ENCODE results near the gene FBN2. TPM values are rescaled to one million over a fixed set of nuclear protein-coding genes. Genes with fewer than 3 reads are reported as not detected.
"Not testable (repeated sequence)": the region's sequence is repeated elsewhere in the genome, so short reads cannot be mapped to it uniquely, and the experiment has no call there.

FBN2 gene
- total and polyA plus RNA-seq, 2 experiments from 2014 or later = 725 to 2,094 TPM

GRCh38 chr5:128522336-128522735 lies 15.7 kb downstream of the FBN2 start:
- no peak for DNase-seq (ENCODE audit: low read depth in 1 of 2, low spot score in 1 of 2)
- TF ChIP-seq CTCF (IDR thresholded peaks at IDR 0.05; ENCODE audit: low read depth, low read length) = no peak
- Histone ChIP-seq H3K27ac (peak overlapping the region; percentile 50), H3K9me3 (ENCODE audit: low read depth) (no peaks in the 10 kb centered on the region), H3K27me3 (no peaks in the 10 kb centered on the region), H3K4me1 (ENCODE audit: low read depth) (peaks cover 80% of the 10 kb centered on the region), H3K4me3 (no peak overlapping the region), H3K36me3 (peaks cover 99% of the 10 kb centered on the region)

- no peak overlapping the region for H3K4me3 ChIP-seq
- no peak for TF ChIP-seq CTCF (IDR thresholded peaks at IDR 0.05; ENCODE audit: low read depth, low read length)
- no peaks in the 10 kb centered on the region for H3K9me3 ChIP-seq (ENCODE audit: low read depth)
- H3K27ac ChIP-seq = peak overlapping the region; percentile 89
- peaks cover 99% of the 10 kb centered on the region for H3K36me3 ChIP-seq
- peaks cover 81% of the 10 kb centered on the region for H3K4me1 ChIP-seq (ENCODE audit: low read depth)
- H3K27me3 ChIP-seq = no peaks in the 10 kb centered on the region
- no peak for DNase-seq (ENCODE audit: low read depth in 1 of 2, low spot score in 1 of 2)
These were observed 18.2 kb downstream of the FBN2 start for GRCh38 chr5:128519827-128520226.

- no peak for TF ChIP-seq CTCF (IDR thresholded peaks at IDR 0.05; ENCODE audit: low read depth, low read length)
- Histone ChIP-seq H3K27me3 (no peaks in the 10 kb centered on the region), H3K4me1 (ENCODE audit: low read depth) (peaks cover 79% of the 10 kb centered on the region)
These were observed 21.1 kb downstream of the FBN2 start for GRCh38 chr5:128516978-128517377.

GRCh38 chr5:128513806-128514205 lies 24.2 kb downstream of the FBN2 start:
- Histone ChIP-seq H3K4me1 (ENCODE audit: low read depth) (peaks cover 60% of the 10 kb centered on the region), H3K36me3 (peaks cover 93% of the 10 kb centered on the region)
- DNase-seq (ENCODE audit: low read depth in 1 of 2, low spot score in 1 of 2) = peak in 1 of 2 donors; percentile 58

More at GRCh38 chr5:128516978-128517377, 21.1 kb downstream of the FBN2 start:
- DNase-seq (ENCODE audit: low read depth in 1 of 2, low spot score in 1 of 2) = no peak
- H3K36me3 ChIP-seq = peaks cover 94% of the 10 kb centered on the region
- peak overlapping the region; percentile 89 for H3K27ac ChIP-seq
- H3K9me3 ChIP-seq (ENCODE audit: low read depth) = no peaks in the 10 kb centered on the region
- H3K4me3 ChIP-seq = no peak overlapping the region

GRCh38 chr5:128512894-128513293 lies 25.2 kb downstream of the FBN2 start:
- no peaks in the 10 kb centered on the region for H3K27me3 ChIP-seq
- H3K9me3 ChIP-seq (ENCODE audit: low read depth) = no peaks in the 10 kb centered on the region
- H3K4me3 ChIP-seq = no peak overlapping the region
- TF ChIP-seq CTCF (IDR thresholded peaks at IDR 0.05; ENCODE audit: low read depth, low read length) = no peak
- H3K4me1 ChIP-seq (ENCODE audit: low read depth) = peaks cover 57% of the 10 kb centered on the region
- no peak for DNase-seq (ENCODE audit: low read depth in 1 of 2, low spot score in 1 of 2)
- peak overlapping the region; percentile 89 for H3K27ac ChIP-seq
- H3K36me3 ChIP-seq = peaks cover 92% of the 10 kb centered on the region

More at GRCh38 chr5:128513806-128514205, 24.2 kb downstream of the FBN2 start:
- Histone ChIP-seq H3K27me3 (no peaks in the 10 kb centered on the region), H3K27ac (peak overlapping the region; percentile 89), H3K4me3 (no peak overlapping the region), H3K9me3 (ENCODE audit: low read depth) (no peaks in the 10 kb centered on the region)
- no peak for TF ChIP-seq CTCF (IDR thresholded peaks at IDR 0.05; ENCODE audit: low read depth, low read length)

- DNase-seq (ENCODE audit: low read depth in 1 of 2, low spot score in 1 of 2) = no peak
- peak overlapping the region; percentile 89 for H3K27ac ChIP-seq
- no peaks in the 10 kb centered on the region for H3K9me3 ChIP-seq (ENCODE audit: low read depth)
- no peak for TF ChIP-seq CTCF (IDR thresholded peaks at IDR 0.05; ENCODE audit: low read depth, low read length)
- peaks cover 73% of the 10 kb centered on the region for H3K36me3 ChIP-seq
- no peaks in the 10 kb centered on the region for H3K27me3 ChIP-seq
- no peak overlapping the region for H3K4me3 ChIP-seq
- peaks cover 28% of the 10 kb centered on the region for H3K4me1 ChIP-seq (ENCODE audit: low read depth)
These were observed 31.4 kb downstream of the FBN2 start for GRCh38 chr5:128506643-128507042.

- not testable (repeated sequence) for H3K9me3 ChIP-seq (ENCODE audit: low read depth); DNase-seq (ENCODE audit: low read depth in 1 of 2, low spot score in 1 of 2); H3K4me3 ChIP-seq; H3K27me3 ChIP-seq
- peaks cover 46% of the 10 kb centered on the region for H3K4me1 ChIP-seq (ENCODE audit: low read depth)
- peaks cover 64% of the 10 kb centered on the region for H3K36me3 ChIP-seq
- H3K27ac ChIP-seq = peak overlapping the region; percentile 84
These were observed 34.3 kb downstream of the FBN2 start for GRCh38 chr5:128503727-128504126.

Data from cardiac muscle cell (in vitro differentiated cells and primary cell).